GM18868 (cell line): ENCODE data around the gene KLK8.

Experiments
- ATAC-seq: cut with Tn5 transposase; IDR thresholded peaks from one replicate; pipeline ENCODE4 v1.9.1; 2021; ENCODE audit warnings: mild to moderate bottlenecking, moderate library complexity; ENCODE audit not compliant: unreplicated experiment

Gene KLK8

GRCh38 chr19:51001515-51001914, at the start of gene KLK8:
TSS of gene KLK8 (minus strand) at chr19:51001604. CDS start at chr19:51001167, 437 bp downstream.
- no peak for ATAC-seq

- ATAC-seq, result no peak
Observed at GRCh38 chr19:51047031-51047335, 45.6 kb upstream of the KLK8 start.

DNA sequence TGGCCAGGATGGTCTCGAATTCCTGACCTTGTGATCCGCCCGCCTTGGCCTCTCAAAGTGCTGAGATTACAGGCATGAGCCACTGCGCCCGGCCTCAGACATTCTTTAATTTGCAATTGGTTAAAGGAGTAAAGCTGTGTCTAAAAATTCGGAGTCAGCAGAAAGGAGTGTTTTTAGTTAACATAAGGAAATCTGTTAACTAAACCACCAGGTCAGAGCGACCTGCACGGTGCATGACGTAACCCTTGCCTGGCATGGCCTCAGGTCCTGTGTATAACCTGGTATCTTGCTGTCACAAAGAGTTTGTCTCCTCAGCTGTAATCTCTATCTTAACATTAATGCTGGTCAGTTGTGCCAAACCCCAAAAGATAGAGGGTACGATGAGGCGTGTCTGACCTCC, 42.9 kb upstream of the KLK8 start:
- ATAC-seq, result no peak

- no peak for ATAC-seq
Observed at GRCh38 chr19:51043497-51043896, 42.1 kb upstream of the KLK8 start.

DNA sequence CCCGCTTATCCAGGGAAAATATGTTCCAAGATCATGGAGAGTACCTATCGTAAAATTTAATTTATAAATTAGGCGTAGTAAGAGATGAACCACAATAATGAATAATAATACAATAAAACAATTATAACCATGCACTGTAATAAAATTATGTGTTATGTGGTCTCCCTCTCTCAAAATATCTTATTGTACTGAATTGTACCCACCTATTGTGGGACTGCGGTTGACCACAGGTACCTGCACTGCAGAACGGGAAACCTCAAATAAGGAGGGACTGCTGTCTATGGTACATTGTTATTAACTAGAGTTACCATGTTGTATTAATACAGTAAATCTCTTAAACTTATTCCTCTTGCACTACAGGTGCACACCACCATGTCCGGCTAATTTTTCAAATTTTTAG, 38.7 kb upstream of the KLK8 start:
- ATAC-seq, result no peak

- ATAC-seq, result no peak
Observed at GRCh38 chr19:51036519-51036918, 35.1 kb upstream of the KLK8 start.

GRCh38 chr19:51034704-51035103, 33.3 kb upstream of the KLK8 start, which contains the start of gene KLK12:
TSS of gene KLK12 (minus strand) at chr19:51035002. CDS start at chr19:51034621, 381 bp downstream.
- no peak for ATAC-seq

DNA sequence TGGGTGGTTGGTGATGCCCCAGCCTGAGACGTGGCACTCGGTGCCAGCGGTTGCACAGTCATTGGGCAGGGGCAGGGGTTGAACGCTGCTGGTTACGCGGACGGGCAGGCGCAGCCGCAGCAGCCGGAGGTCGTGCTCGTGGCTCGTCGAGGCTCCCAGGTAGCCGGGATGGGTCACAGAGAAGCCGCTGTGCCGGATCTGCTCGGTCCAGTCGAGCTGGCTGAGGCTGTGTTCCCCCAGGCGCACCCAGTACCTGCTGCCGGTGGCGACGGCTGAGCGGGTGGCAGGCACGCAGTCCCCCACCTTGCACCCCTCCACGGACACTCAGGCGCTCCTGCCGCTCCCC, 30.4 kb upstream of the KLK8 start:
- no peak for ATAC-seq

GRCh38 chr19:51031220-51031879, 29.9 kb upstream of the KLK8 start:
- ATAC-seq, result no peak

DNA sequence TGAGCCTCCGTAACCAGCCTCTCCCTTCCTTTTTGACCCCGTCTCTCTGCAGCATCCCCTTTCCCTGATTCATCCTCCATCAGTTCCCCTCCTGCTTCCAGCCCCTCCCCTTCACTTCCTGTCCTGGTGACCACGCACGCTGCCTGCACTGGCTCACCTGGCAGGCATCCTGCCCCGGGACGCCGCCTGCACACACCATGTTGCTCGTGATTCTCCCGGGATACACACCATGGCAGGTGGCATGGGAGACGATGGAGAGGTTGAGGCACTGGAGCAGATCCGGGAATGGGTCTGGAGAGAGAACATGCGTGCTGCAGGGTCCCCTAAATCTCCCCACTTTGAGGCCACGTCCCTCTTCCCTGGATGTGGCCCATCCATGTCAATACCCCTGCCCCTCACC, 29.2 kb upstream of the KLK8 start:
- no peak for ATAC-seq

- no peak for ATAC-seq
Observed at GRCh38 chr19:51029718-51030117, 28.3 kb upstream of the KLK8 start.

DNA sequence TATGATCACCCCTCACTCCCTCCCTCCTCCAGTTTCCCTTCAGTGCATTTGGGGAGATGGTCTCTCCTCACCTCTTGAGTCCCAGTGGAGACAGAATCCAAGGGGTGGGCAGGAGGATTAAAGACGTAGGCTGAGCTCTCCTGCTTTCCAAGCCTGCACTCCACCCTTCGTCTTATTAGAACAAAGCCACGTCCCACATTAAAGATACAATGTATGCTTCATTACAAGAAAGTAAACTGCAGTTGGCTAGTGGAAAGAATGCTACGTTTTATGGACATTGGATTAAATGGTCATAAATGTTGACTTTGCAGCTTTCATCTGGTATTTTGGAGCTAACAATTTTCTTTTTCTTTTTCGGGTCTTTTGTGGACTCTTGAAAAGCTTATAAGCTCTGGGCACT, 26.5 kb upstream of the KLK8 start:
- no peak for ATAC-seq

- no peak for ATAC-seq
Observed at GRCh38 chr19:51027126-51027806, 25.9 kb upstream of the KLK8 start.

- ATAC-seq, result no peak
Observed at GRCh38 chr19:51026554-51026831, 25.1 kb upstream of the KLK8 start, which contains the start of gene KLK11. TSS of gene KLK11 (minus strand) at chr19:51026616. CDS start at chr19:51025631, 985 bp downstream.

DNA sequence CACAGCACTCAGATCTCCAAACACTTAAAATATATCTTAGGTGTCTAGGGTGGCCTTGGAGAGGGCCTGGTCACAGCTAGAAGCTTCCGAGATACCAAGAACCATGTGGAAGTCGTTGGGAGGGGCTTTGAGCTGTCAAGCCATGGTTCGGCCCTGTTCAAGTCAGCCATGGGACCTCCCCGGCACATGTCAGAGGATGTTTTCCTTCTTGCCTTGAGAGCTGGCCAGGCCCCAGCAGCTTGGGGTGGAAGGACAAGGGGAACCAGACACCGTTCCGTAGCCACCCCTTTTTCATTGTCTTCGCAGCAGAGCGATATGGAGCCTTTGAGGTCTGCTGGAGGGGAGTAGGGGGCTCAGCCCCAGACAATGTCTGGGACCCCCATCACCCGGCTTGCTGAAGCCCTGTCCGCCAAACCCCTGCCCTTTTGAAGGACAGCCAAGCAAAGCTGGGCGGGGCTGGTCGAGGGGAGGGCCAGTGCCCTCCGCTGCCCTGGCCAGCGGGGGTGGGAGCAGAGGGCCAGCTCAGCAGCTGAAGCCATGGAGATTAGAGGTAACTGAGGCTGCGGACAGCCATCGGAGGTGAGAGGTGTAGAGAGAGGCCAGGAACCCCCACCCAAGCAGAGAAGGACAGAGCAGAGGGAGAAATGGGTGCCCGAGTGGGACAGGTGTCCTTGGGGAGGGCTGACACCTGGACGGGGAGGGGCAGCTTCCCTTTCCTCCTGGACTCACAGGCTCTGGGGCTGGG, 24.6 kb upstream of the KLK8 start:
- no peak for ATAC-seq

DNA sequence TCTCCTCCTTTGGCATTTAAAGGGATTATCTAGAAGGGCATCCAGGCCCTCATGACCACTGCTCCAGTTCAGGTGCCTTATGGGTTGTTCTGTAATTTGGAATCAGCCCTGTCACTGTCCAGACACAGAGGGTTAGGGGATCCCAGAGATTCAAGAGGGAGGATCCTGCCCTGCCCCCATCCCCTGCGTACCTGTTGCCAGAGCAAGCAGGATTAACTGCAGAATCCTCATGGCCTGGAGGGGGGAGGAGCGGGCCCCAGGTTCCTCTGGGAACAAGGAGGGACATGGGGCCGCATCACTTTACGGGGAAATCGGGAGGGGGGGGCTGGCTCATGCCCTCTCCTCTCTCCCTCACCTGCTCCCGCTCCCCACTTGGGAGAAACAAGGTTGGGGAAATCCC, 24.0 kb upstream of the KLK8 start:
- no peak for ATAC-seq

GRCh38 chr19:51024924-51025323, 23.5 kb upstream of the KLK8 start:
- no peak for ATAC-seq

DNA sequence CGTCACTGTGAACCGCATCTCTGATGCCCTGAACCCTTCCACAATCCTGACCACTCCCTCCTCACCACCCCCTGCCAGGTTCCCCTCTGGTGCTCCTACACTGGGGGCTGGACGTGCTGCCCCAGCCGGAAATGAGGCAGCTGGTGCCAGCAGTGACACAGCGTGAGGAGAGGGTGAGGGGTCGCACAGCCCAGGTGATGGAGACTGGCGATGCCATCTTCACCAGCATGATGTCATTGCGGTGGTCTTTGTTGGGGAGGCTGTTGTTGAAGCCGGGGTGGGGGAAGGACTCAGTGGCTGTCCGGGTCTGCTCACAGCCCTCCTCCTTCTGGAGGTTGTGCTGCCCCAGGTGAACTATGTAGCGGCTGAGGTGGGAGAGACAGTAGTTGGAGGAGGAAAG, 22.5 kb upstream of the KLK8 start:
- no peak for ATAC-seq

DNA sequence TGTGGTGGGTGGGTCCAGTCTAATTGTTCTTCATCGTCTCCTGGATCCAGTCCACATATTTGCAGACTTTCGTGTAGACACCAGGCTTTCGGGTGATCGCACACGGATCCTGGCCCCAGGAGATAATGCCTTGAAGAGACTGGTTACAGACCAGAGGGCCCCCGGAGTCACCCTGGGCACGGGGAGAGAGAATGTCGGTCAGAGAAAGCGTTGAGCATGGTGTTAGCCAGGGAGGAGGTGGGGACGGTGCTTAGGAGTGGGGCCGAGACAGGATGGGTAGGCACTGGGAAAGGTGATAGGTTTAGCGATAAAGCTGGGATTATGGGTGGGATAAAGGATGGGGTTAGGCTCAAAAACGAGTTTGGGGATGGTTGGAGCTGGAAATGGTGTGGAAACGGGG, 21.1 kb upstream of the KLK8 start:
- ATAC-seq, result no peak

- ATAC-seq, result no peak
Observed at GRCh38 chr19:51020988-51021651, 19.7 kb upstream of the KLK8 start.

GRCh38 chr19:51019544-51019925, 18.1 kb upstream of the KLK8 start, which contains the start of gene KLK10:
TSS of gene KLK10 (minus strand) at chr19:51019709. CDS start at chr19:51019130, 579 bp downstream.
- no peak for ATAC-seq
